Choroid plexus epithelial cell (primary cell): Measurements from ENCODE around the gene CREB3.

Experiments used
- DNase-seq: peaks from one replicate; pipeline ENCODE4 v3.0.0-alpha.2; 2010; ENCODE audit warnings: low read depth
- H3K4me3 ChIP-seq: 2 replicates; pipeline ENCODE4 v1.5.1; 2011; ENCODE audit warnings: low read depth, mild to moderate bottlenecking, control low read depth, low read length, moderate library complexity
- CTCF ChIP-seq: conservative IDR thresholded peaks from 2 replicates; pipeline ENCODE4 v1.5.1; 2011; ENCODE audit warnings: low read depth, mild to moderate bottlenecking, control low read depth, inconsistent platforms, low read length, moderate library complexity

CREB3 gene

DNA sequence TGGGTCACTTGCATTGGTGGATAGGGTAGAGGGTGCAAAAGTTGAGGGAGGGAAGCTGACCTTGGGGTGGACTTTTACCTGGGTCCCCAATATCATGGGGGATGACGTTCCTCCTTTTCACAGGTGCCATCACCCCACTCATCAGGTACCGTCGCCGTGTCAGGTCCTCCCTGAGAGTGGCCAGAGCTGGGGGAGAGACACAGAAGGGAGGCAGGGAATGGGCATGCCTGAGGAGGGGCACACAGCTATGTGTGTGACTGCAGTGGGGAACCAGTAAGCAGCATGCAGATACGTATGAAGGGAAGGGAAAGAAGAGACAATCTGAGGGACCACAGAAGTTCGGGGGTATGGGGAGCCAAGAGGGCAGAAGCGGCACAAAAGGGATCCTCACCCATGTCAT lies 6.5 kb downstream of the CREB3 start:
- no peak for TF ChIP-seq CTCF
- no peak for DNase-seq
- no peak overlapping the region for H3K4me3 ChIP-seq

- no peak overlapping the region for H3K4me3 ChIP-seq
- no peak for DNase-seq
- no peak for TF ChIP-seq CTCF
These were observed 7.8 kb downstream of the CREB3 start for GRCh38 chr9:35740243-35740642.

DNA sequence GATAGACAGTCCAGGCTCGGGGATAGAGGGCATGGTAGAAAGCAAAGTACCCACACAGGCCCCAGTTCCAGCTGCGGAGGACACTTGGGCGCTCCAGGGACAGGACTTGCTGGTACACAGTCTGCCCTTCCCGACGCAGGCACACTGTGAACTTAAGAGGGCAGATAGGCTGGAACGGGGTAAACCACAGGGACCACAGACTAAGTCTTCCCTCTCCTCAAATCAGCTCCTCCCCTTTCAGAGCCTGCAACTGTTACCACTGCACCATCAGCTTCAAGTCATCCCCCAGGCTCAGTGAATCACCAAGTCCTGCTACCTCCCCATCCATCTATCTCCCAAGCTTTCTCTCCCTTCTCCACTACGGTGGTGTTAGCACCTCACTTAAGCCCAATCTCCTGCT lies 9.3 kb downstream of the CREB3 start:
- no peak overlapping the region for H3K4me3 ChIP-seq
- DNase-seq = no peak
- no peak for TF ChIP-seq CTCF

DNA sequence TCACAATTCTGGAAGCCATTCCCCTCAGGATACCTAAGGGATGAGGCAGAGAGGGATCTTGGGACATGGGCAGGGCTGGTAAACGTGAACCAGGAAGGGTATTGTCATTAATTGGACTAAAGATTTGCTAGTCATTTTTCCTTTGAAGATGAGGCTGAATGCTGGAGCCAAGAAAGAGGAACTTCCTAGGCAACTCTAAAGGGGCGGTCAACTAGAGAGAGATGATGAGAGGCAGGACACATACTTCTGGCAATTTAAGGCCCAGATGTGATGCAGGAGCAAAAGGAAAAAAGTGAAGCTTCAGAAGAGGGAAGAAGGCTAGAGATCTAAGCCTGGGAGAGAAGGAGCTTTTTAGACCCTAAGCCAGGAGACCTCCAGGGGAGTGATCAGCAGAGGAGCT lies 11.0 kb downstream of the CREB3 start:
- no peak for DNase-seq
- H3K4me3 ChIP-seq = no peak overlapping the region
- no peak for TF ChIP-seq CTCF

- no peak overlapping the region for H3K4me3 ChIP-seq
- no peak for DNase-seq
- TF ChIP-seq CTCF = no peak
These were observed 11.5 kb downstream of the CREB3 start for GRCh38 chr9:35743880-35744518.

- DNase-seq = no peak
- TF ChIP-seq CTCF = no peak
- H3K4me3 ChIP-seq = no peak overlapping the region
These were observed 13.1 kb downstream of the CREB3 start for GRCh38 chr9:35745569-35745968.

- DNase-seq = no peak
- TF ChIP-seq CTCF = no peak
- H3K4me3 ChIP-seq = peak overlapping the region; percentile 39
These were observed 14.1 kb downstream of the CREB3 start for GRCh38 chr9:35746583-35746982.
